ENCODE measurements around the gene GSTM1. TPM values are rescaled to one million over a fixed set of nuclear protein-coding genes. Genes with fewer than 3 reads are reported as not detected.
A peak's percentile ranks its signal among the peaks of the same experiment; 100 is the strongest.

GSTM1 gene
- total RNA-seq, 2 donors from 2014 or later: 21.6 TPM; not detected in 1

DNA sequence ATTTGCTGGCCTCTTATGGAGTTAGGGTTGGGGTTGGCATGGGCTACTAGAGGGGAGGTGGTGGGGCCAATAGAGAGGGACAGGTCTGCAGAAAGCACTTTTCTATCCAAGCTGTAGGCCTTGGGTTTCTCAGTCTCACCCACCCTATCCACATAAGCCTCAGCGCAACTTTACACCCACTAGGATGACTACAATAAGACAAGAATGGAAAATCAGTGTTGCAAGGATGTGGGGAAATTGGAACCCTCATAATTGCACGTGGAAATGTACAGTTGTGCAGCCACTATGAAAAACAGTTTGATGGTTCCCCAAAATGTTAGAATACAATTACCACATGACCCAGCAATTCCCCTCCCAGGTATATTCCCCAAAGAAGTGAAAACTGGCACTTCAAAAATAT, 45.8 kb upstream of the GSTM1 start:
- Histone ChIP-seq H3K36me3 (no peaks in the 10 kb centered on the region), H3K9me3 (no peaks in the 10 kb centered on the region), H3K27me3 (no peaks in the 10 kb centered on the region), H3K27ac (no peak overlapping the region), H3K4me1 (peaks cover 0 to 8% of the 10 kb centered on the region in 2 donors), H3K4me3 (no peak overlapping the region)
- no peak for DNase-seq (ENCODE audit: low spot score)
- TF ChIP-seq, protein P1, sequence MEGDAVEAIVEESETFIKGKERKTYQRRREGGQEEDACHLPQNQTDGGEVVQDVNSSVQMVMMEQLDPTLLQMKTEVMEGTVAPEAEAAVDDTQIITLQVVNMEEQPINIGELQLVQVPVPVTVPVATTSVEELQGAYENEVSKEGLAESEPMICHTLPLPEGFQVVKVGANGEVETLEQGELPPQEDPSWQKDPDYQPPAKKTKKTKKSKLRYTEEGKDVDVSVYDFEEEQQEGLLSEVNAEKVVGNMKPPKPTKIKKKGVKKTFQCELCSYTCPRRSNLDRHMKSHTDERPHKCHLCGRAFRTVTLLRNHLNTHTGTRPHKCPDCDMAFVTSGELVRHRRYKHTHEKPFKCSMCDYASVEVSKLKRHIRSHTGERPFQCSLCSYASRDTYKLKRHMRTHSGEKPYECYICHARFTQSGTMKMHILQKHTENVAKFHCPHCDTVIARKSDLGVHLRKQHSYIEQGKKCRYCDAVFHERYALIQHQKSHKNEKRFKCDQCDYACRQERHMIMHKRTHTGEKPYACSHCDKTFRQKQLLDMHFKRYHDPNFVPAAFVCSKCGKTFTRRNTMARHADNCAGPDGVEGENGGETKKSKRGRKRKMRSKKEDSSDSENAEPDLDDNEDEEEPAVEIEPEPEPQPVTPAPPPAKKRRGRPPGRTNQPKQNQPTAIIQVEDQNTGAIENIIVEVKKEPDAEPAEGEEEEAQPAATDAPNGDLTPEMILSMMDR (IDR thresholded peaks at IDR 0.05): no peak

DNA sequence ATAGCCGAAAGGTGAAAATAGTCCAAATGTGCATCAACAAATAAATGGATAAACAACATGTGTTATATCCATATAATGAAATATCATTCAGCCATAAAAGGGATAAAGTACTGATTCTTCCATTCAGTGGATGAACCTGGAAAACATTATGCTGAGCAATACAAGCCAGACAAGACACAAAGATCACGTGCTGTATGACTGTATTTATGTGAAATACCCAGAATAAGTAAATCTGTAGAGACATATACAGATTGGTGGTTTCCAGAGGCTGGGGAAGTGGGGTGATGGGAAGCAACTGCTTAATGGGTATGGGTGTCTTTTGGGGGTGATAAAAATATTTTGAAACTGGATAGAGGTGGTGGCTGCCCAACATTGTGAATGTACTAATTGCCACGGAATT, 45.0 kb upstream of the GSTM1 start:
- H3K27ac ChIP-seq: no peak overlapping the region
- TF ChIP-seq, protein P1 (IDR thresholded peaks at IDR 0.05): no peak
- H3K4me3 ChIP-seq: no peak overlapping the region
- no peaks in the 10 kb centered on the region for H3K36me3 ChIP-seq
- peaks cover 0 to 8% of the 10 kb centered on the region in 2 donors for H3K4me1 ChIP-seq
- no peaks in the 10 kb centered on the region for H3K27me3 ChIP-seq
- DNase-seq (ENCODE audit: low spot score): peak; percentile 38
- no peaks in the 10 kb centered on the region for H3K9me3 ChIP-seq

DNA sequence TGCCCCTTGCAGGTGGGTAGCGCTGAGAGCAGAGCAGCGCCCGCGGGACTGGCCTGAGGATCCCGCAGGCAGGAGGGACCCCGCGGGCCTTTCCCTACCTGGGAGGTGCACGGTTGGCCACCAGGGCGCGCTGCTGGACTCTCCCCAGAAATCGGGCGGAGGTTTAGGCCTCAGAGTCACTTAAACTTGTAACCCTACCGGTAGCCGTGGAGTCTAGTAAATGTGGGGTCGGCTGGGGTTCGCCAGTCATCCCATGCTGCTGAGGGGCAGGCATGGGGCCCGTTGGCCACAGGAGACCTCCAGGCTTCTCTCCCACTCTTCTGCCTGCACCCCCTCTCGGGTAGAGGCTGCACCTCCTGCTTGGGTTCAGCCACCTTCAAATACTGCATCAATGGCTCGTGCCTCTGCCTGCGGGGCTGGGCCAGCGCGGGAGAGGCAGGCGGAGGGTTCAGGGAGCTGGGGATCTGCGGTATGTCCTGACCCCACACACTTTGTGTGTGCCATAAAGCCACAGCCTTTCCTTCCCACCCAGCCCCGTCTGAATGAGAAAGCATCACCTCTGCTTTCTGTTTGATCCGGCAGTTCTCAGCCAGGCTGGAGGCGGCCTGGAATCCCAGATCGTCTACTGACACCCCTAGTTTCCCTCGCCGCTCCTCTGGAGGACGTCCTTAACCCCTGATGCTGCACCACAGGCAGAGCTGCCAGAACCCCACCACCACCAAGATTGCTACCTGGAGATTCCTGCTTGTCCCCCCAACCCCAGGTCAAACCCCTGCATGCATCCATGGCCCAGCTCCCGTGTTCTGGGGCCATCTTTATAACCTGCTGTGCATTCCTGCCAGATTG, 44.0 kb upstream of the GSTM1 start:
- no peaks in the 10 kb centered on the region for H3K9me3 ChIP-seq
- TF ChIP-seq, protein P1 (IDR thresholded peaks at IDR 0.05): peak; percentile 86 to 92
- H3K4me3 ChIP-seq: no peak overlapping the region
- peak; percentile 82 for DNase-seq (ENCODE audit: low spot score)
- no peaks in the 10 kb centered on the region for H3K27me3 ChIP-seq
- H3K36me3 ChIP-seq: no peaks in the 10 kb centered on the region
- H3K27ac ChIP-seq: no peak overlapping the region
- H3K4me1 ChIP-seq: peaks cover 0 to 8% of the 10 kb centered on the region in 2 donors

DNA sequence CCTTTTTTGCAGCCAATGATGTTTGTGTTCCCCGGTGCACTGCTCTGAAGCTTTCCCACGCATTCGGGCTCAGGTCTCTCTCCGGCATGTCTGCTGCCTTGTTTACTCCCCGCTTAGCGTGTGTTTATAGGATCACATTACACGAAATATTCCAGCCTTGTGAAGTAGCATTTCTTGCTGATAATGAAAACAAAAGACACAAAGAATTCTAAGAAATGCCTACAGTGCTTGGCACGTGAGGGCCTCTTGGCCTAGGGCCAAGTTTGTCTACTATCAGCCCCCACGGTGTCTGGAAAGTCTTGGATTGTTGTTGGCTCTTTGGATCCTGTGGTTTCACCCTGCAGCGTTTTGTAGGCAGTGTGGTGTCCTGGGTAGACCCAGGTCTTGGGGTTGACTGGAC, 42.9 kb upstream of the GSTM1 start:
- no peak for DNase-seq (ENCODE audit: low spot score)
- Histone ChIP-seq H3K36me3 (no peaks in the 10 kb centered on the region), H3K9me3 (no peaks in the 10 kb centered on the region)

DNA sequence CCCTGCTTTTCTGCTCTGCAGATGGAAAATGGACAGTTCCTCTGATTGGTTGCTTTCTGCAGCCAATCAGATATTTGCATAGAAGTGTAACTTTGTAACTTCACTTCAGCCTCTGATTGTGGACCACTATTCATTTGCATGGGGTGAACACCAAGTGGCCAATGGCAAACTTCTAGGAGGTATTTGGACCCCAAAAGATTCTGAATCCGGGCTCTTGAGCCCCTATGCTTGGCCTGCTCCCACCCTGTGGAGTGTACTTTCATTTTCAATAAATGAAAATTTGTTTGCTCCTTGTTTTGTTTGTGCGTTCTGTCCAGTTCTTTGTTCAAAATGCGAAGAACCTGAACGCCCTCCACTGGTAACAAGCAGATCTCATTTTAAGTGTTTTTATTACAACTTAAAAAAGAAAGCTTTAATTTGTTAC, 38.1 kb upstream of the GSTM1 start:
- Histone ChIP-seq H3K4me3 (peak overlapping the region in 1 of 2 donors; percentile 14), H3K36me3 (no peaks in the 10 kb centered on the region), H3K27me3 (no peaks in the 10 kb centered on the region), H3K9me3 (no peaks in the 10 kb centered on the region), H3K4me1 (peaks cover 0 to 2% of the 10 kb centered on the region in 2 donors), H3K27ac (no peak overlapping the region)
- DNase-seq (ENCODE audit: low spot score): peak; percentile 26
- TF ChIP-seq, protein P1 (IDR thresholded peaks at IDR 0.05): peak in 1 of 2 donors; percentile 39

More for the DNA sequence above, 42.9 kb upstream of the GSTM1 start:
- TF ChIP-seq, protein P1 (IDR thresholded peaks at IDR 0.05): no peak
- H3K4me1 ChIP-seq: peaks cover 0 to 8% of the 10 kb centered on the region in 2 donors
- no peaks in the 10 kb centered on the region for H3K27me3 ChIP-seq
- H3K4me3 ChIP-seq: no peak overlapping the region
- H3K27ac ChIP-seq: no peak overlapping the region
